Measurements from ENCODE around the gene CD14. TPM values are rescaled to one million over a fixed set of nuclear protein-coding genes. Genes with fewer than 3 reads are reported as not detected.
"Not testable (repeated sequence)": the region's sequence is repeated elsewhere in the genome, so short reads cannot be mapped to it uniquely, and the experiment has no call there.

CD14 gene
- total RNA-seq, 1 experiment from 2014 or later, result 0.63 TPM

GRCh38 chr5:140605879-140606278, 27.1 kb downstream of the CD14 start:
- ATAC-seq (no peak), DNase-seq (ENCODE audit: low spot score) (no peak)
- TF ChIP-seq ZNF138 (CRISPR knock-in tag; conservative IDR thresholded peaks at IDR 0.05), result no peak
- POLR2A ChIA-PET, result no interaction called here
- no peaks in the 10 kb centered on the region for H3K4me1 Mint-ChIP-seq
- H3K27me3 Mint-ChIP-seq (ENCODE audit: low read depth), result peaks cover 22% of the 10 kb centered on the region
- H3K9me3 Mint-ChIP-seq, result peaks cover 44% of the 10 kb centered on the region
- CTCF ChIA-PET, result interaction anchor here (1.2 kb wide), 1 partner anchor 29 kb away, joined by 3 read pairs; no protein-coding TSS in a partner anchor
- H3K36me3 Mint-ChIP-seq, result peaks cover 7% of the 10 kb centered on the region; the same call in 1 of the 2 replicates
- no peak overlapping the region for H3K4me3 Mint-ChIP-seq
- no peak overlapping the region for H3K27ac Mint-ChIP-seq

DNA sequence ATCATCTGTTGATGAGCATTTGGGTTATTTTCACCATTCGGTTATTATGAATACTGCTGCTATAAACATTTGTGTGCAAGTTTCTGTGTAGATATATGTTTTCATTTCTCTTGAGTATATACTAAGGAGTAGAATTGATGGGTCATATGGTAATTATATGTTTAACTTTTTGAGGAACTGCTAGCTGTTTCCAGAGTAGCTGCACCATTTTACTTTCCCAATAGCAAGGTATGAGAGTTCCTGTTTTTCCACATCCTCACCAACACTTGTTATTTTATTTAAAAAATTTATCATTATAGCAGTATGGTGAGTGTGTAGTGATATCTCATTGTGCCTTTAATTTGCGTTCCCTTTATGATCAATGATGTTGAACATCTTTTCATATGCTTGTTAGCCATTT, 29.2 kb downstream of the CD14 start:
- ChIA-PET POLR2A (no interaction called here), CTCF (no interaction called here)
- no peaks in the 10 kb centered on the region for H3K36me3 Mint-ChIP-seq

DNA sequence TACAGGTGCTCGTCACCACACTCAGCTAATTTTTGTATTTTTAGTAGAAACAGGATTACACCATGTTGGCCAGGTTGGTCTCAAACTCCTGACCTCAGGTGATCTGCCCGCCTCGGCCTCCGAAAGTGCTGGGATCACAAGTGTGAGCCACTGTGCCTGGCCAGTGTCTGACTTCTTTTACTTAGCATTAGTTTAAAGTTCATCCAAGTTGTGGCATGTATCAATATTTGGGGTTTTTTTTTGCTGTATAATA, 29.6 kb downstream of the CD14 start:
- POLR2A ChIA-PET; ATAC-seq; DNase-seq (ENCODE audit: low spot score); H3K27ac Mint-ChIP-seq; H3K36me3 Mint-ChIP-seq; H3K4me1 Mint-ChIP-seq; CTCF ChIA-PET; H3K4me3 Mint-ChIP-seq: not testable (repeated sequence)
- Mint-ChIP-seq H3K27me3 (ENCODE audit: low read depth) (peaks cover 23% of the 10 kb centered on the region), H3K9me3 (peaks cover 24% of the 10 kb centered on the region)

More for the DNA sequence above, 29.2 kb downstream of the CD14 start:
- Mint-ChIP-seq H3K4me1 (no peaks in the 10 kb centered on the region), H3K9me3 (peaks cover 28% of the 10 kb centered on the region), H3K4me3 (no peak overlapping the region), H3K27ac (no peak overlapping the region), H3K27me3 (ENCODE audit: low read depth) (peaks cover 20% of the 10 kb centered on the region)
- no peak for TF ChIP-seq FOXP4 (CRISPR knock-in tag; IDR thresholded peaks at IDR 0.05)
- no peak for TF ChIP-seq JUN (CRISPR knock-in tag; IDR thresholded peaks at IDR 0.05)
- TF ChIP-seq IRF2 (CRISPR knock-in tag; IDR thresholded peaks at IDR 0.05; ENCODE audit: borderline replicate concordance, low read depth), result no peak
- no peak for TF ChIP-seq ZNF219 (CRISPR knock-in tag; IDR thresholded peaks at IDR 0.05; ENCODE audit: borderline replicate concordance)
- TF ChIP-seq ATF1 (CRISPR knock-in tag; IDR thresholded peaks at IDR 0.05), result no peak
- no peak for TF ChIP-seq ZNF232 (CRISPR knock-in tag; IDR thresholded peaks at IDR 0.05)
- DNase-seq (ENCODE audit: low spot score), result no peak
- ATAC-seq, result no peak

DNA sequence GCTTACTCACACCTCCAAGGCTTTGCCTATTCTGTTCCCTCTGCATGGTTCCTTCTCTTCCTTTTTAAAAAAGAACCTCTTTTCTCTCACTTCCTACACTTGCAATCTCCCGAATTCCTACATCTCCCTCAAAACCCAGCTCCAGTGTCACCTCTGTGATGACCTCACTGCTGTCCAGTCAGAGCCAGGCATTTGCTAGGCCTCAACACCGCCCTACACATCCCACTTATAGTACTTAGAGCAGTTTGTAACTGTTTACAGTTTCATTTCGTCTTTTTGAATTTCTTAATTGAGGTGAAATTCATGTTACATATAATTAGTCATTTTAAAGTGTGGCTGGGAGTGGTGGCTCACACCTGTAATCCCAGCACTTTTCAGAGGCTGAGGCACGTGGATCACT, 30.8 kb downstream of the CD14 start:
- CTCF ChIA-PET, result no interaction called here

DNA sequence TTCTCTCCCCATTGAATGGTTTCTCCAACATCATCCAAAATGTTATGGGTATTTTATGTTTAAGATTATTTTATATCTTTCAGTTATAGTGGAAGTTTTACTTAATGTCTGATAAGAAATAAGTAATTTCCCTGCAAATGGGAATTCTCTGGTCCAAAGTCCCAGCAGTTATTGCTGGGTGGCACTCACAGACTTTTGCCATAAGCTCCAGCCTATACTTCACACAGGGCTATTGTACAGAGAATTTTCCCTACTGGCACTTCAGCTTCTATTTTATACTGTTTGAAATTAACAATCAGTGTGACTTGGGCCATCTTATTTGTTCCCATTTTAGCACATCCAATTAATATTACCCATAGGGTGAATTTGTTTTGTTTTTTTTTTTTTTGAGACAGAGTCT, 32.9 kb downstream of the CD14 start:
- Mint-ChIP-seq H3K27me3 (ENCODE audit: low read depth) (peaks cover 30% of the 10 kb centered on the region), H3K9me3 (peaks cover 9% of the 10 kb centered on the region; the same call in 1 of the 2 replicates), H3K4me3 (no peak overlapping the region), H3K4me1 (no peaks in the 10 kb centered on the region), H3K27ac (no peak overlapping the region), H3K36me3 (no peaks in the 10 kb centered on the region)
- ChIA-PET CTCF (interaction anchor here (0.6 to 0.9 kb wide), 2 partner anchors 35 to 562 kb away, joined by 3 read pairs; no protein-coding TSS in a partner anchor), POLR2A (no interaction called here)
- ATAC-seq, result no peak
- no peak for DNase-seq (ENCODE audit: low spot score)
- TF ChIP-seq RELA (CRISPR knock-in tag; IDR thresholded peaks at IDR 0.05; ENCODE audit: borderline replicate concordance) (no peak), JAZF1 (CRISPR knock-in tag; IDR thresholded peaks at IDR 0.05) (no peak), MYBL2 (CRISPR knock-in tag; IDR thresholded peaks at IDR 0.05) (no peak), FOXP1 (CRISPR knock-in tag; IDR thresholded peaks at IDR 0.05; ENCODE audit: borderline replicate concordance) (no peak), KAT7 (CRISPR knock-in tag; IDR thresholded peaks at IDR 0.05; ENCODE audit: borderline replicate concordance) (no peak), ATF1 (CRISPR knock-in tag; IDR thresholded peaks at IDR 0.05) (no peak), ZNF396 (CRISPR knock-in tag; IDR thresholded peaks at IDR 0.05; ENCODE audit: borderline replicate concordance) (no peak)
- TF ChIP-seq, protein P1, sequence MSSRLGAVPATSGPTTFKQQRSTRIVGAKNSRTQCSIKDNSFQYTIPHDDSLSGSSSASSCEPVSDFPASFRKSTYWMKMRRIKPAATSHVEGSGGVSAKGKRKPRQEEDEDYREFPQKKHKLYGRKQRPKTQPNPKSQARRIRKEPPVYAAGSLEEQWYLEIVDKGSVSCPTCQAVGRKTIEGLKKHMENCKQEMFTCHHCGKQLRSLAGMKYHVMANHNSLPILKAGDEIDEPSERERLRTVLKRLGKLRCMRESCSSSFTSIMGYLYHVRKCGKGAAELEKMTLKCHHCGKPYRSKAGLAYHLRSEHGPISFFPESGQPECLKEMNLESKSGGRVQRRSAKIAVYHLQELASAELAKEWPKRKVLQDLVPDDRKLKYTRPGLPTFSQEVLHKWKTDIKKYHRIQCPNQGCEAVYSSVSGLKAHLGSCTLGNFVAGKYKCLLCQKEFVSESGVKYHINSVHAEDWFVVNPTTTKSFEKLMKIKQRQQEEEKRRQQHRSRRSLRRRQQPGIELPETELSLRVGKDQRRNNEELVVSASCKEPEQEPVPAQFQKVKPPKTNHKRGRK (CRISPR knock-in tag; IDR thresholded peaks at IDR 0.05; ENCODE audit: borderline replicate concordance), result no peak
- TF ChIP-seq, protein P2, sequence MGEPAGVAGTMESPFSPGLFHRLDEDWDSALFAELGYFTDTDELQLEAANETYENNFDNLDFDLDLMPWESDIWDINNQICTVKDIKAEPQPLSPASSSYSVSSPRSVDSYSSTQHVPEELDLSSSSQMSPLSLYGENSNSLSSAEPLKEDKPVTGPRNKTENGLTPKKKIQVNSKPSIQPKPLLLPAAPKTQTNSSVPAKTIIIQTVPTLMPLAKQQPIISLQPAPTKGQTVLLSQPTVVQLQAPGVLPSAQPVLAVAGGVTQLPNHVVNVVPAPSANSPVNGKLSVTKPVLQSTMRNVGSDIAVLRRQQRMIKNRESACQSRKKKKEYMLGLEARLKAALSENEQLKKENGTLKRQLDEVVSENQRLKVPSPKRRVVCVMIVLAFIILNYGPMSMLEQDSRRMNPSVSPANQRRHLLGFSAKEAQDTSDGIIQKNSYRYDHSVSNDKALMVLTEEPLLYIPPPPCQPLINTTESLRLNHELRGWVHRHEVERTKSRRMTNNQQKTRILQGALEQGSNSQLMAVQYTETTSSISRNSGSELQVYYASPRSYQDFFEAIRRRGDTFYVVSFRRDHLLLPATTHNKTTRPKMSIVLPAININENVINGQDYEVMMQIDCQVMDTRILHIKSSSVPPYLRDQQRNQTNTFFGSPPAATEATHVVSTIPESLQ (CRISPR knock-in tag; IDR thresholded peaks at IDR 0.05), result no peak
- TF ChIP-seq, protein P3, sequence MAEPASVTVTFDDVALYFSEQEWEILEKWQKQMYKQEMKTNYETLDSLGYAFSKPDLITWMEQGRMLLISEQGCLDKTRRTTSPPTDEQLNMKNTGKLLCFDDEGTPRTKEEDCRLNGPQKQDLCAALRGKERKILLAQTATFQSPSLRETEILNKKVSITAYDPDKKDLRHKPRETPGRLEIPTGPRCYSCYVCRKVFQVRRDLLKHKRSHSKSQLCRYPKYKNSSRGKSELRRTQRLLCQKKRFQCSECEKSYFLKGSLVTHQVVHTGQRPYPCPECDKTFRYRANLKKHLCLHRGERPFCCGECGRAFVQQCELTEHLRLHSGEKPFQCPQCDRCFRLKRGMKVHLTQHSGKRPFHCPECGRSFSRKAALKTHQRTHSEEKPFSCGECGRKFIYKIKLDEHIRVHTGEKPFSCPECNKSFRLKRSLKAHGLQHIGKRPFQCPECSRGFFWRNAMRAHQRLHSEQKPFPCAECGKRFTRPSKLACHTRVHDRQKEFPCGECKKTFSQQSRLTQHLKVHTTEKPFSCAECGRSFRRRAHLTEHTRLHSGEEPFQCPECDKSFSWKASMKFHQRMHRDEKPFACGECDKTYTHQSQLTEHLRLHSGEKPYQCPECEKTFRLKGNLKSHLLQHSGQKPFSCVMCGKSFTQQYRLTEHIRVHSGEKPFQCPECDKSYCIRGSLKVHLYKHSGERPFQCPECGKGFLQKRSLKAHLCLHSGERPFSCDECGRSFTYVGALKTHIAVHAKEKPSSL (CRISPR knock-in tag; conservative IDR thresholded peaks at IDR 0.05), result no peak

More for the DNA sequence above, 30.8 kb downstream of the CD14 start:
- ATAC-seq (no peak), DNase-seq (ENCODE audit: low spot score) (no peak)
- POLR2A ChIA-PET, result no interaction called here
- H3K4me1 Mint-ChIP-seq, result no peaks in the 10 kb centered on the region
- peaks cover 18% of the 10 kb centered on the region for H3K9me3 Mint-ChIP-seq
- no peak overlapping the region for H3K4me3 Mint-ChIP-seq
- no peak overlapping the region for H3K27ac Mint-ChIP-seq
- peaks cover 23% of the 10 kb centered on the region for H3K27me3 Mint-ChIP-seq (ENCODE audit: low read depth)
- H3K36me3 Mint-ChIP-seq, result no peaks in the 10 kb centered on the region
- no peak for TF ChIP-seq ZNF396 (CRISPR knock-in tag; IDR thresholded peaks at IDR 0.05; ENCODE audit: borderline replicate concordance)

All from WTC11 (cell line).